GM10248 (cell line): Measurements from ENCODE around the gene FGFR3.

Experiments
- CTCF ChIA-PET: fragments of 300-600 bp; sonication (Branson Sonifier 250); formaldehyde crosslinking; extraction: SDS; loops from one replicate; lab custom pipeline; 2021; ENCODE audit warnings: antibody characterized with exemption; lab: Yijun Ruan, JAX
- POLR2A ChIA-PET: fragments of 350-650 bp; sonication (Branson Sonifier 250); formaldehyde crosslinking; extraction: SDS; loops from one replicate; lab custom pipeline; 2020; ENCODE audit warnings: antibody characterized with exemption; lab: Yijun Ruan, JAX
- DNase-seq: peaks from one replicate; pipeline ENCODE4 v3.0.0; 2012; ENCODE audit errors: extremely low spot score
- TF ChIP-seq, protein P1 (sequence below): IDR thresholded peaks from 2 replicates; pipeline ENCODE4 v1.5.1; 2012; ENCODE audit warnings: mild to moderate bottlenecking, low read depth; ENCODE audit errors: extremely low read depth, missing control alignments, control extremely low read depth

Gene FGFR3

GRCh38 chr4:1788254-1788973 lies 4.7 kb upstream of the FGFR3 start:
- ChIA-PET CTCF (interaction anchor here (1.1 to 1.4 kb wide), 4 partner anchors 10 to 40 kb away, joined by 3 to 4 read pairs (median 4); no protein-coding TSS in a partner anchor), POLR2A (no interaction called here)
- TF ChIP-seq, protein P1, sequence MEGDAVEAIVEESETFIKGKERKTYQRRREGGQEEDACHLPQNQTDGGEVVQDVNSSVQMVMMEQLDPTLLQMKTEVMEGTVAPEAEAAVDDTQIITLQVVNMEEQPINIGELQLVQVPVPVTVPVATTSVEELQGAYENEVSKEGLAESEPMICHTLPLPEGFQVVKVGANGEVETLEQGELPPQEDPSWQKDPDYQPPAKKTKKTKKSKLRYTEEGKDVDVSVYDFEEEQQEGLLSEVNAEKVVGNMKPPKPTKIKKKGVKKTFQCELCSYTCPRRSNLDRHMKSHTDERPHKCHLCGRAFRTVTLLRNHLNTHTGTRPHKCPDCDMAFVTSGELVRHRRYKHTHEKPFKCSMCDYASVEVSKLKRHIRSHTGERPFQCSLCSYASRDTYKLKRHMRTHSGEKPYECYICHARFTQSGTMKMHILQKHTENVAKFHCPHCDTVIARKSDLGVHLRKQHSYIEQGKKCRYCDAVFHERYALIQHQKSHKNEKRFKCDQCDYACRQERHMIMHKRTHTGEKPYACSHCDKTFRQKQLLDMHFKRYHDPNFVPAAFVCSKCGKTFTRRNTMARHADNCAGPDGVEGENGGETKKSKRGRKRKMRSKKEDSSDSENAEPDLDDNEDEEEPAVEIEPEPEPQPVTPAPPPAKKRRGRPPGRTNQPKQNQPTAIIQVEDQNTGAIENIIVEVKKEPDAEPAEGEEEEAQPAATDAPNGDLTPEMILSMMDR: no peak
- no peak for DNase-seq

DNA sequence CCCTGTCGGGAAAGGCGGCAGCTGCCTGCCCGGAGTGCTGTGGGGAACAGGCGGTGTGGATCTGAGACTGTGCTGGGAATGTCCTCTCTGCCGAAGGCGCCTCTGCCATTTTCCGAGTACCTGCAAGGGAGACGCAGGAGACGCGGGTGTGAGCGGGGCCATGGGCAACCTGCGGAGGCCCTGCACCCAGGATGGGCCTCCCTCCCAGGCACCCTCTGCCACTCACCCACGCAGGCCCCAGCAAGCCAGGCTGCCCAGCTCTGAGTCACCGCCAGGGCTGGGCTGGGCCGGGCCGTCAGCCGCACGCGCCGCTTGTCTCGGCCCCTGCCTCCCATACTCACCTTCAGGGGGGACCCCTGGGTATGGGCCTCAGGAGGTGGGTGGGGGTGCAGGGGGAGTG lies 3.5 kb upstream of the FGFR3 start:
- no peak for DNase-seq
- TF ChIP-seq, protein P1: no peak
- CTCF ChIA-PET: interaction anchor here (1.1 to 1.6 kb wide), 3 partner anchors 9 to 21 kb away, joined by 3 to 4 read pairs (median 3); no protein-coding TSS in a partner anchor
- POLR2A ChIA-PET: no interaction called here

DNA sequence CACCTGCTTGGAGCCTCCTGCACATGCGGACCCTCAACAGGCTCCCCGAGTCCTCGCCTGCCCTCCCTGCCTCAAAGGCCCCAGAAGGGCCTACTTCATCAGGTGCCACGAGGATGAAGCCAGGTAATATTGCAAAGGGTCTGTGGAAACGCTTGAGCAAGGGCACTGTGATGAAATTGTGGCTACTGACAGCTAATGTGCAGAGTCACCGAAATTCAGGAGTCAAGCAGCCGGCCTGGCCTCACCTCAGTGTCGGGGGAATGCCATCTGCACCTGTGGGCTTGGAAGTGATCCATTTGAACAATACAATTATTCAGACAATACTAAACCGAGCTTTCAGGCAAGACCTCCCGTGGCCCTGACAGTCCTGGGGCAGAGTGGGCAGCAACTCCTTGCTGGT lies 3.1 kb upstream of the FGFR3 start:
- POLR2A ChIA-PET: no interaction called here
- TF ChIP-seq, protein P1: no peak
- DNase-seq: no peak
- CTCF ChIA-PET: interaction anchor here (1.1 to 1.6 kb wide), 2 partner anchors 9 to 13 kb away, joined by 3 read pairs; no protein-coding TSS in a partner anchor

- POLR2A ChIA-PET: no interaction called here
- no peak for DNase-seq
- TF ChIP-seq, protein P1: no peak
- CTCF ChIA-PET: interaction anchor here (1.4 to 1.8 kb wide), 2 partner anchors 18 to 45 kb away, joined by 4 to 5 read pairs; no protein-coding TSS in a partner anchor
Measured at GRCh38 chr4:1792158-1792831, 798 bp upstream of the FGFR3 start.

- TF ChIP-seq, protein P1: no peak
- CTCF ChIA-PET: interaction anchor here (1.8 kb wide), 1 partner anchor 46 kb away, joined by 5 read pairs; no protein-coding TSS in a partner anchor
- no peak for DNase-seq
- POLR2A ChIA-PET: interaction anchor here (0.6 kb wide), 1 partner anchor 11 kb away, joined by 3 read pairs; no protein-coding TSS in a partner anchor
Measured at GRCh38 chr4:1793496-1793840, 375 bp downstream of the FGFR3 start.

- TF ChIP-seq, protein P1: no peak
- ChIA-PET CTCF (interaction anchor here (1.1 to 1.4 kb wide), 3 partner anchors 21 to 105 kb away, joined by 3 to 4 read pairs (median 3); no protein-coding TSS in a partner anchor), POLR2A (no interaction called here)
- DNase-seq: no peak
Measured at GRCh38 chr4:1793940-1794808, 1.1 kb downstream of the FGFR3 start.
